GM12878 (cell line): ENCODE results near the gene SEMA3A. TPM values are rescaled to one million over a fixed set of nuclear protein-coding genes. Genes with fewer than 3 reads are reported as not detected.

ENCODE experiments used
- ATAC-seq: fragments of 200-7000 bp; cut with Tn5 transposase; 3 replicates; pipeline ENCODE4 v1.9.1; 2020; ENCODE audit warnings: mild to moderate bottlenecking, moderate library complexity
- BruUV-seq: library from RNA; stranded (reverse); fragments of 400-500 nt; replicated peaks from 2 replicates; lab custom pipeline; 2021; lab: Mats Ljungman, UMichigan
- CTCF ChIA-PET: fragments of 300-600 bp; sonication (Branson Sonifier 250); formaldehyde crosslinking; extraction: SDS; loops from one replicate; lab custom pipeline; 2021; ENCODE audit warnings: inconsistent platforms; lab: Yijun Ruan, JAX
- POLR2A ChIA-PET: fragments of 350-600 bp; formaldehyde crosslinking; extraction: SDS; loops from one replicate; lab custom pipeline; 2021; ENCODE audit warnings: inconsistent platforms; lab: Charles Lee
- RAD21 ChIA-PET: fragments of 300-600 bp; sonication (Branson Sonifier 250); formaldehyde crosslinking; loops from one replicate; lab custom pipeline; 2023; ENCODE audit warnings: antibody characterized with exemption; ENCODE audit not compliant: unreplicated experiment; lab: Charles Lee
- SMC1A ChIA-PET: fragments of 300-600 bp; sonication (Branson Sonifier 250); formaldehyde crosslinking; loops from one replicate; lab custom pipeline; 2023; ENCODE audit not compliant: unreplicated experiment, uncharacterized antibody; lab: Charles Lee
- DNase-seq: peaks from one replicate; pipeline ENCODE4 v3.0.0-alpha.2; 2011; ENCODE audit warnings: low read depth, low spot score
- FAIRE-seq: peaks from 3 replicates; lab custom pipeline; 2011; peaks lifted over from hg19 to GRCh38; lab: Jason Lieb, UNC
- H2AFZ ChIP-seq: 2 replicates; pipeline ENCODE4 v1.6.0; 2011; ENCODE audit warnings: low read depth, low read length, control low read depth; ENCODE audit not compliant: control insufficient read depth
- H3K27ac ChIP-seq: 2 replicates; pipeline ENCODE4 v1.5.1; 2011; ENCODE audit warnings: control low read depth; ENCODE audit not compliant: control insufficient read depth, insufficient read depth
- H3K27me3 ChIP-seq, 2 experiments: replicated peaks in 1 of 2; 2 replicates each; pipeline versions ENCODE4 v1.6.0 to v1.6.1; 2011; ENCODE audit warnings: low read length in 1 of 2; ENCODE audit not compliant: control insufficient read depth in 2 of 2, insufficient read depth in 2 of 2
- H3K36me3 ChIP-seq, 2 experiments: 2 replicates each; pipeline ENCODE4 v1.5.1; 2011; ENCODE audit warnings: low read length in 1 of 2; ENCODE audit not compliant: control insufficient read depth in 2 of 2, insufficient read depth in 2 of 2
- H3K4me1 ChIP-seq: 2 replicates; pipeline ENCODE4 v1.6.1; 2011; ENCODE audit warnings: mild to moderate bottlenecking, low read length, moderate library complexity, mixed read lengths; ENCODE audit not compliant: control insufficient read depth, insufficient read depth
- H3K4me2 ChIP-seq: 2 replicates; pipeline ENCODE4 v1.6.0; 2011; ENCODE audit warnings: control low read depth; ENCODE audit not compliant: control insufficient read depth, insufficient read depth
- H3K4me3 ChIP-seq: fragments of 200-600 bp; sonication (generic); 2 replicates; pipeline ENCODE4 v1.5.1; 2016
- H3K79me2 ChIP-seq: 2 replicates; pipeline ENCODE4 v1.6.0; 2011; ENCODE audit warnings: low read length; ENCODE audit not compliant: control insufficient read depth, insufficient read depth
- H3K9ac ChIP-seq: 2 replicates; pipeline ENCODE4 v1.8.0; 2011; ENCODE audit warnings: low read length, control low read depth, mixed read lengths; ENCODE audit not compliant: control insufficient read depth, insufficient read depth
- H3K9me3 ChIP-seq: replicated peaks from 3 replicates; pipeline ENCODE4 v1.5.1; 2011; ENCODE audit warnings: mild to moderate bottlenecking, low read length; ENCODE audit not compliant: control insufficient read depth, insufficient read depth
- H4K20me1 ChIP-seq: 2 replicates; pipeline ENCODE4 v1.6.0; 2011; ENCODE audit not compliant: control insufficient read depth, insufficient read depth
- CHD2 ChIP-seq: IDR thresholded peaks from 2 replicates; pipeline ENCODE4 v1.6.1; 2011; ENCODE audit warnings: low read depth, low read length, improper control_type of control experiment, borderline replicate concordance
- HCFC1 ChIP-seq: fragments of 150-350 bp; IDR thresholded peaks from 2 replicates; pipeline ENCODE4 v1.6.1; 2014; ENCODE audit warnings: low read length
- KLF5 ChIP-seq: fragments of 450-650 bp; IDR thresholded peaks from 2 replicates; pipeline ENCODE4 v1.6.1; 2014; ENCODE audit warnings: mild to moderate bottlenecking; ENCODE audit not compliant: partially characterized antibody
- MEF2A ChIP-seq: IDR thresholded peaks from 2 replicates; pipeline ENCODE4 v1.6.1; 2011; ENCODE audit warnings: low read depth, mild to moderate bottlenecking, low read length, moderate library complexity; ENCODE audit not compliant: insufficient read depth
- MTA2 ChIP-seq: fragments of 450-650 bp; IDR thresholded peaks from 2 replicates; pipeline ENCODE4 v1.6.1; 2016; ENCODE audit warnings: low read depth, mild to moderate bottlenecking, moderate library complexity
- MYC ChIP-seq: IDR thresholded peaks from 2 replicates; pipeline ENCODE4 v1.6.1; 2011; ENCODE audit warnings: mild to moderate bottlenecking, low read length, moderate library complexity, inconsistent platforms; ENCODE audit not compliant: insufficient read depth, insufficient replicate concordance, insufficient read length, severe bottlenecking
- RBBP5 ChIP-seq: fragments of 200-600 bp; sonication (generic); conservative IDR thresholded peaks from 2 replicates; pipeline ENCODE4 v1.6.1; 2016
- SPI1 ChIP-seq: IDR thresholded peaks from 2 replicates; pipeline ENCODE4 v1.6.1; 2011; ENCODE audit warnings: low read depth, mild to moderate bottlenecking, low read length, moderate library complexity, borderline replicate concordance; ENCODE audit not compliant: insufficient read depth
- TARDBP ChIP-seq: IDR thresholded peaks from 2 replicates; pipeline ENCODE4 v1.6.1; 2016; ENCODE audit warnings: borderline replicate concordance
- TBL1XR1 ChIP-seq: IDR thresholded peaks from 2 replicates; pipeline ENCODE4 v1.6.1; 2012; ENCODE audit warnings: low read depth, low read length, improper control_type of control experiment
- WRNIP1 ChIP-seq: IDR thresholded peaks from 2 replicates; pipeline ENCODE4 v1.6.1; 2011; ENCODE audit warnings: low read depth, low read length, improper control_type of control experiment, borderline replicate concordance
- ZBED1 ChIP-seq: IDR thresholded peaks from 2 replicates; pipeline ENCODE4 v1.6.1; 2016; ENCODE audit warnings: borderline replicate concordance
- WGBS: methylation state at CpG from one replicate; pipeline ENCODE4 v1.1.6; 2016; ENCODE audit warnings: low lambda C conversion rate; ENCODE audit not compliant: insufficient replicate concordance, insufficient coverage; ENCODE audit errors: missing lambda C conversion rate; 5-methylcytosine and 5-hydroxymethylcytosine counted together
- in situ Hi-C: fragments of 300-500 bp; cut with MboI; formaldehyde crosslinking; loops from 9 replicates; pipeline ENCODE4 v1.14.3; 2018; ENCODE audit warnings: mixed read lengths
- intact Hi-C: fragments of 100-400 bp; cut with micrococcal nuclease; formaldehyde crosslinking; loops from one replicate; pipeline ENCODE4 v1.14.2; 2022; ENCODE audit not compliant: unreplicated experiment
- polyA plus RNA-seq, 11 experiments: library from polyadenylated mRNA; depleted of rRNA in 4 of 11; unstranded in 6 of 11; stranded (reverse) in 5 of 11; fragments of >200 nt; fragmentation: Nextera tagmentation in 4 of 11; fragmentation: Illumina TruSeq in 1 of 11; extraction: Ambion mirVana in 4 of 11; extraction: Trizol in 1 of 11; gene quantifications; 1 replicate in 1 of 11; 2 replicates in 10 of 11; pipeline versions ENCODE4 v1.2.1 to v1.2.3, GENCODE V29; 2011 to 2016; ENCODE audit warnings: inconsistent platforms in 2 of 11, missing spikeins in 2 of 11, low read depth in 1 of 11
- total RNA-seq, 4 experiments: library from RNA; depleted of rRNA in 3 of 4; stranded (reverse); fragments of >200 nt in 3 of 4; fragmentation: Illumina TruSeq in 1 of 4; extraction: Trizol in 1 of 4; gene quantifications; 2 replicates each; pipeline versions ENCODE4 v1.2.1 to v1.2.3, GENCODE V29; 2013 to 2021
- TF ChIP-seq, protein P1 (sequence below): IDR thresholded peaks from 2 replicates; pipeline ENCODE4 v1.6.1; 2011; ENCODE audit warnings: borderline replicate concordance, low read depth, mild to moderate bottlenecking, moderate library complexity, mixed read lengths, low read length; ENCODE audit not compliant: insufficient read depth; ENCODE audit errors: extremely low read length
- TF ChIP-seq, protein P2 (sequence below): IDR thresholded peaks from 2 replicates; pipeline ENCODE4 v1.6.1; 2011; ENCODE audit warnings: borderline replicate concordance, low read depth, mild to moderate bottlenecking, moderate library complexity, low read length; ENCODE audit not compliant: insufficient read depth, poor library complexity, severe bottlenecking
- TF ChIP-seq, protein P3 (sequence below): fragments of 150-350 bp; IDR thresholded peaks from 2 replicates; pipeline ENCODE4 v1.6.1; 2016; ENCODE audit warnings: low read depth, low read length
- TF ChIP-seq, protein P4 (sequence below): fragments of 150-350 bp; IDR thresholded peaks from 2 replicates; pipeline ENCODE4 v1.6.1; 2014; ENCODE audit warnings: mild to moderate bottlenecking, low read depth, low read length

SEMA3A gene
- total and polyA plus RNA-seq, 10 of the 15 experiments (the other 5 are each of a cell fraction or from before 2014, with no cell fraction given) = 0.01 to 3.3 (median 0.24) TPM

DNA sequence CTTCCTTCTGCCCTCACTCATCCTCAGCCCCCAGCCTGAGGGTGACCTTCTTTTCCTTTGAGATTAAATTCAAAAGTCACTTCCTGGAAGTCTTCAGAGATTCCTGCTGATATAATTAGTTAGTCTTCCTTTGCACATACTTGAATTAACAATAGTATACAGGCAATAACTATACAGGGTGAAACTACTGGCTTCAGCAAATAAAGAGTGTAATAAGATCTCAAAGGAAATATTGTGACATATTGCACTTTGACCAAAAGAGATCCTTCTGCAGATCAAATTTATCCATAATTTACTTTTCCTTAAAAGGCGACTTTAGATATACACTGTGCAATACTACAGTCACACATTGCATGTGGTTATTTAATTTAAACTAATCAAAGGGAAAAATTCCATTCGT lies 123.8 kb downstream of the SEMA3A start (continued):
- TF ChIP-seq, protein P1, sequence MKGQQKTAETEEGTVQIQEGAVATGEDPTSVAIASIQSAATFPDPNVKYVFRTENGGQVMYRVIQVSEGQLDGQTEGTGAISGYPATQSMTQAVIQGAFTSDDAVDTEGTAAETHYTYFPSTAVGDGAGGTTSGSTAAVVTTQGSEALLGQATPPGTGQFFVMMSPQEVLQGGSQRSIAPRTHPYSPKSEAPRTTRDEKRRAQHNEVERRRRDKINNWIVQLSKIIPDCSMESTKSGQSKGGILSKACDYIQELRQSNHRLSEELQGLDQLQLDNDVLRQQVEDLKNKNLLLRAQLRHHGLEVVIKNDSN = no peak
- TF ChIP-seq HCFC1 = no peak
- TF ChIP-seq, protein P2, sequence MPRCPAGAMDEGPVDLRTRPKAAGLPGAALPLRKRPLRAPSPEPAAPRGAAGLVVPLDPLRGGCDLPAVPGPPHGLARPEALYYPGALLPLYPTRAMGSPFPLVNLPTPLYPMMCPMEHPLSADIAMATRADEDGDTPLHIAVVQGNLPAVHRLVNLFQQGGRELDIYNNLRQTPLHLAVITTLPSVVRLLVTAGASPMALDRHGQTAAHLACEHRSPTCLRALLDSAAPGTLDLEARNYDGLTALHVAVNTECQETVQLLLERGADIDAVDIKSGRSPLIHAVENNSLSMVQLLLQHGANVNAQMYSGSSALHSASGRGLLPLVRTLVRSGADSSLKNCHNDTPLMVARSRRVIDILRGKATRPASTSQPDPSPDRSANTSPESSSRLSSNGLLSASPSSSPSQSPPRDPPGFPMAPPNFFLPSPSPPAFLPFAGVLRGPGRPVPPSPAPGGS = no peak

DNA sequence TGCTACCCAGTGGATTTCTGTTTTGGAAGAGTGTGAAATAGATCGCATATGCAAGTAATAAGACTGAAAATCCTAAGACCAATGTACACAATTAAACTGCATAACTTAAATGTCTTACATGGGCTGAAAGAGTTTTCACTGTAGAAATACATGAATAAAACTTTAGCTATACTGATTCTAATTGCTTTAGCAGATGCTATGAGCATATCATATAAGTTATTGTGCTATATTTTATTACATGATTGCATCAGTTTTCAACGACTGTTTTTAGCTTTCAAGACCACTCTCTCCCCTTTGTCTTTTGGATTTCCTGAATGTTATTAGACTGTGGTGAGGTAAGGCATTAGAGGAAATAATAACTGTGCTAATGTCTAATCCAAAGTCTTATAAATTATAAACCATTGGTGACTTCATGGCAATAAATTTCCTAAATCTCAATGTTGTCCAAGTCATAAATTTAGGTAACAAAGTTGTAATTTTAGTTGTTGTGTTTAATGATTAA lies 124.5 kb downstream of the SEMA3A start:
- no TSS peak for BruUV-seq
- H3K4me2 ChIP-seq = no peak overlapping the region
- ATAC-seq (no peak), DNase-seq (no peak), FAIRE-seq (no peak)
- ChIA-PET RAD21 (no interaction called here), POLR2A (no interaction called here), CTCF (no interaction called here), SMC1A (no interaction called here)
- no peaks in the 10 kb centered on the region for H3K4me1 ChIP-seq
- 13% methylated on average over 2 of the region's 2 CpGs for WGBS
- H3K4me3 ChIP-seq = no peak overlapping the region
- no peak overlapping the region for H3K27ac ChIP-seq
- H3K27me3 ChIP-seq = no peaks in the 10 kb centered on the region
- H3K79me2 ChIP-seq = no peaks in the 10 kb centered on the region
- no peak overlapping the region for H3K9ac ChIP-seq
- in situ Hi-C loops = no loop called here
- no peaks in the 10 kb centered on the region for H4K20me1 ChIP-seq
- intact Hi-C loops = no loop called here
- no peaks in the 10 kb centered on the region for H3K9me3 ChIP-seq
- no peak overlapping the region for H2AFZ ChIP-seq
- H3K36me3 ChIP-seq = no peaks in the 10 kb centered on the region
- TF ChIP-seq HCFC1 (no peak), KLF5 (no peak), TARDBP (no peak), WRNIP1 (no peak), MTA2 (no peak), SPI1 (no peak), ZBED1 (no peak), RBBP5 (no peak), TBL1XR1 (no peak), MYC (no peak), CHD2 (no peak), MEF2A (no peak)
- TF ChIP-seq, protein P3, sequence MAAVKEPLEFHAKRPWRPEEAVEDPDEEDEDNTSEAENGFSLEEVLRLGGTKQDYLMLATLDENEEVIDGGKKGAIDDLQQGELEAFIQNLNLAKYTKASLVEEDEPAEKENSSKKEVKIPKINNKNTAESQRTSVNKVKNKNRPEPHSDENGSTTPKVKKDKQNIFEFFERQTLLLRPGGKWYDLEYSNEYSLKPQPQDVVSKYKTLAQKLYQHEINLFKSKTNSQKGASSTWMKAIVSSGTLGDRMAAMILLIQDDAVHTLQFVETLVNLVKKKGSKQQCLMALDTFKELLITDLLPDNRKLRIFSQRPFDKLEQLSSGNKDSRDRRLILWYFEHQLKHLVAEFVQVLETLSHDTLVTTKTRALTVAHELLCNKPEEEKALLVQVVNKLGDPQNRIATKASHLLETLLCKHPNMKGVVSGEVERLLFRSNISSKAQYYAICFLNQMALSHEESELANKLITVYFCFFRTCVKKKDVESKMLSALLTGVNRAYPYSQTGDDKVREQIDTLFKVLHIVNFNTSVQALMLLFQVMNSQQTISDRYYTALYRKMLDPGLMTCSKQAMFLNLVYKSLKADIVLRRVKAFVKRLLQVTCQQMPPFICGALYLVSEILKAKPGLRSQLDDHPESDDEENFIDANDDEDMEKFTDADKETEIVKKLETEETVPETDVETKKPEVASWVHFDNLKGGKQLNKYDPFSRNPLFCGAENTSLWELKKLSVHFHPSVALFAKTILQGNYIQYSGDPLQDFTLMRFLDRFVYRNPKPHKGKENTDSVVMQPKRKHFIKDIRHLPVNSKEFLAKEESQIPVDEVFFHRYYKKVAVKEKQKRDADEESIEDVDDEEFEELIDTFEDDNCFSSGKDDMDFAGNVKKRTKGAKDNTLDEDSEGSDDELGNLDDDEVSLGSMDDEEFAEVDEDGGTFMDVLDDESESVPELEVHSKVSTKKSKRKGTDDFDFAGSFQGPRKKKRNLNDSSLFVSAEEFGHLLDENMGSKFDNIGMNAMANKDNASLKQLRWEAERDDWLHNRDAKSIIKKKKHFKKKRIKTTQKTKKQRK = no peak
- TF ChIP-seq, protein P4, sequence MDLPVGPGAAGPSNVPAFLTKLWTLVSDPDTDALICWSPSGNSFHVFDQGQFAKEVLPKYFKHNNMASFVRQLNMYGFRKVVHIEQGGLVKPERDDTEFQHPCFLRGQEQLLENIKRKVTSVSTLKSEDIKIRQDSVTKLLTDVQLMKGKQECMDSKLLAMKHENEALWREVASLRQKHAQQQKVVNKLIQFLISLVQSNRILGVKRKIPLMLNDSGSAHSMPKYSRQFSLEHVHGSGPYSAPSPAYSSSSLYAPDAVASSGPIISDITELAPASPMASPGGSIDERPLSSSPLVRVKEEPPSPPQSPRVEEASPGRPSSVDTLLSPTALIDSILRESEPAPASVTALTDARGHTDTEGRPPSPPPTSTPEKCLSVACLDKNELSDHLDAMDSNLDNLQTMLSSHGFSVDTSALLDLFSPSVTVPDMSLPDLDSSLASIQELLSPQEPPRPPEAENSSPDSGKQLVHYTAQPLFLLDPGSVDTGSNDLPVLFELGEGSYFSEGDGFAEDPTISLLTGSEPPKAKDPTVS = no peak
